ENCODE measurements around the gene CHN2.

CHN2 gene

GRCh38 chr7:29468196-29468595, 273.6 kb downstream of the CHN2 start:
- WGBS, 2 experiments (ENCODE audit: insufficient coverage in 2 of 2): 92% methylated on average over 2 of the region's 2 CpGs; no CpG with 5 or more reads in 1 of the 2 experiments
- no peak overlapping the region for H3K27ac ChIP-seq (ENCODE audit: low read depth, low read length, severe bottlenecking)

DNA sequence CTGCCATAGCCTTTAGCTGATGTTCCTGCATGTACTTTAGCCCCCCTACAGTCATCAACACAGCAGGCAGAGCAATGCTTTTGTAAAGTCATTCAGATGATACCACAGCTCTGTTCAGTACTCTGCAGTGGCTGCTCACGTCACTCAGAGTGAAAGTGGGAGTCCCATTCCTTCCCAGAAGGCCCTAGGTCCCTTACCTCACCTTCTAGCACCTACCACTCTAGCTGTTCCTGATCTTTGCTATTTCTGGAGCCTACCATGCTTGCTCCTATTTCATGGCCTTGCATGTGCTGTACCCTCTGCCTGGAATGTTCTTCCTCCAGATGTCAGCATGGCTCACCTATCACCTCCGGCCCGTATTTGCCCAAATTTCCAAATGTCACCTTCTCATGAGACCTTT, 274.7 kb downstream of the CHN2 start:
- no peak overlapping the region for H3K27ac ChIP-seq (ENCODE audit: low read depth, low read length, severe bottlenecking)
- no peak overlapping the region for H3K4me3 ChIP-seq (ENCODE audit: extremely low read depth, insufficient read depth, low read length, poor library complexity, severe bottlenecking)
- peaks cover 7% of the 10 kb centered on the region for H3K4me1 ChIP-seq (ENCODE audit: control insufficient read depth, insufficient read depth, low read length, poor library complexity, severe bottlenecking)
- 83 to 92% methylated on average over 3 of the region's 3 CpGs for WGBS, 2 experiments (ENCODE audit: insufficient coverage in 2 of 2)
- H3K36me3 ChIP-seq (ENCODE audit: control insufficient read depth, insufficient read depth, low read length): no peaks in the 10 kb centered on the region
- H3K9me3 ChIP-seq (ENCODE audit: control insufficient read depth, low read length): no peaks in the 10 kb centered on the region

More at GRCh38 chr7:29468196-29468595, 273.6 kb downstream of the CHN2 start:
- no peaks in the 10 kb centered on the region for H3K9me3 ChIP-seq (ENCODE audit: control insufficient read depth, low read length)
- no peaks in the 10 kb centered on the region for H3K36me3 ChIP-seq (ENCODE audit: control insufficient read depth, insufficient read depth, low read length)
- peaks cover 7% of the 10 kb centered on the region for H3K4me1 ChIP-seq (ENCODE audit: control insufficient read depth, insufficient read depth, low read length, poor library complexity, severe bottlenecking)
- H3K4me3 ChIP-seq (ENCODE audit: extremely low read depth, insufficient read depth, low read length, poor library complexity, severe bottlenecking): no peak overlapping the region

DNA sequence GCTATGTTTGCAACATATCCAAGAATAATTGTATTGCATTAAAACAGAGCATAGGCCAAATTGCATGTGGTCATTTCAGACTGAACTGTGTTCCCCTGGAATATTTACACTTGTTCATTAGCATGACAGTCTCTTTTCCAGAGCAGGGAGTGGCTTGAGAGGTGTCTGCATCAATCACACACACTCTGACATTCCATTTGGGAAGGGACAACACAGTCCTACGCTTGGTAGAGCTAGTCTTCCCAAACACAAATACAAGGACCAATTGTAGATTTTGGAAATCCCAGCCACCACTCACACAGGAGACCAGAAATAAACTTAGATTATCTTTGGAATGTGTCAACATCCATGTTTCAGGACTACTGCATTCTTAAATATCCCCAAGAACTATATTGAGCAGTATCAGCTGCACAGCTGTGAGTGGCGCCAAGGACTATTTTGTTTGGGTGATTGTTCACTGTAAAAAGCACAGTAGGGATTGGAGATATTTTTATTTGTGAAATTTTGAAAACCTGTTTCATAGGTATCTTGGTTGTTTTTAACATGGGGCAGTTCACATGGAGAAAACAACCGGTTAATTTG, 275.5 kb downstream of the CHN2 start:
- WGBS, 2 experiments (ENCODE audit: insufficient coverage in 2 of 2): 75 to 93% methylated on average over 2 of the region's 3 CpGs
- Histone ChIP-seq H3K9me3 (ENCODE audit: control insufficient read depth, low read length) (no peaks in the 10 kb centered on the region), H3K4me3 (ENCODE audit: extremely low read depth, insufficient read depth, low read length, poor library complexity, severe bottlenecking) (no peak overlapping the region), H3K36me3 (ENCODE audit: control insufficient read depth, insufficient read depth, low read length) (no peaks in the 10 kb centered on the region), H3K4me1 (ENCODE audit: control insufficient read depth, insufficient read depth, low read length, poor library complexity, severe bottlenecking) (peaks cover 7% of the 10 kb centered on the region), H3K27ac (ENCODE audit: low read depth, low read length, severe bottlenecking) (no peak overlapping the region)

DNA sequence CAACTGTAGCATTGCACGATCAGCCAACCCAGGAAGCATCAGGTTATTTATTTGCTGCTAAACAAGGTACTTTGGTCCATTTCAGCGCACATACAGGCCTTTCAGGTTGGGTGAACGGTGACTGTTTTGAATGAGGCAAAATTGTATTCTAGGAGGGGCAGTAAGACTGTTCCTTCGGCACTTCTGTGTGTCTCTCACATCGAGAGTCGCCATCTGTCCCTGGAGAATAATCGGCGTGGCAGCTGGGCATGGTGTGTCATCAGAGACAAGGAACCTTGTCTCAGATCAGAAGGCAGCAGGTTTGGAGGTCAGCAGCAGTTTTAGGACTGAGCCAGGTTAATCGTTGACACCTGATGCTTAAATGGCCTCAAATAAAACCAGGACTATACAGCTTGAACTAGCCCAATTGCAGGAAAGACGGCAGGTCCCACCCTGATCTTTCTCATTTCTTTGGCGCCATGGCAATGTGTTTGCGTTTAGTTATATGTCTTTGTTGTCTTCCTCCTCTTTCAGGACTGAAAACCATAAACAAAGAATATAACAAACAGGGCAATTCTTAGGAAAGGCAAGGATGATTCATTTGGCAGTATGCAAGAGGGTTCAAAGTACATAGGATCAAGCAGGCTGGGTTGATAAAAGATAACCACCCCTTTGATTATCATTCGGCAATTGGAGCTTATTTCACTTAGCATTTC, 277.0 kb downstream of the CHN2 start:
- Histone ChIP-seq H3K4me3 (ENCODE audit: extremely low read depth, insufficient read depth, low read length, poor library complexity, severe bottlenecking) (no peak overlapping the region), H3K9me3 (ENCODE audit: control insufficient read depth, low read length) (no peaks in the 10 kb centered on the region), H3K4me1 (ENCODE audit: control insufficient read depth, insufficient read depth, low read length, poor library complexity, severe bottlenecking) (peaks cover 7% of the 10 kb centered on the region), H3K27ac (ENCODE audit: low read depth, low read length, severe bottlenecking) (no peak overlapping the region), H3K36me3 (ENCODE audit: control insufficient read depth, insufficient read depth, low read length) (no peaks in the 10 kb centered on the region)
- WGBS, 2 experiments (ENCODE audit: insufficient coverage in 2 of 2): 92% methylated on average over 10 to 12 of the region's 13 CpGs

DNA sequence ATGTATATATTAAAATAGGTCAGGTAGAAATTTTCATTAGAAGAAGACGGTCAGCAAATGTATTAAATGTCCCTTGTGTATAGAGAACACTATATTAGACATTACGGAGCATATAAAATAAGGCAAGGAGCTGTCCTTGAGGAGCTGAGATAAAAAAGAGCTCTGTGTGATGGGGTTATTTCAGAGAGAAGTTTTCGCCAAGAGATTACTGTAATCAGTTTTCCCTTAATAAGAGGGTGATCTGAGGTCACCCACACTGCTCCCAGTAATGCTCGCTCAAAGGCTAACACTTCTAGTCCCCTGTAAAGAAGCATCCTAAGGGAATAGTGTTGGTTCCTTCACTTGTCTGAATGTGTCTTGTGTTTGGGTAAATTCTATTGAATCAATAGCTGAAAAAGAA, 282.3 kb downstream of the CHN2 start:
- Histone ChIP-seq H3K4me3 (ENCODE audit: extremely low read depth, insufficient read depth, low read length, poor library complexity, severe bottlenecking) (no peak overlapping the region), H3K27ac (ENCODE audit: low read depth, low read length, severe bottlenecking) (no peak overlapping the region), H3K9me3 (ENCODE audit: control insufficient read depth, low read length) (no peaks in the 10 kb centered on the region), H3K36me3 (ENCODE audit: control insufficient read depth, insufficient read depth, low read length) (no peaks in the 10 kb centered on the region), H3K4me1 (ENCODE audit: control insufficient read depth, insufficient read depth, low read length, poor library complexity, severe bottlenecking) (peaks cover 13% of the 10 kb centered on the region)
- 100% methylated on average over 1 of the region's 4 CpGs for WGBS, 2 experiments (ENCODE audit: insufficient coverage in 2 of 2)

DNA sequence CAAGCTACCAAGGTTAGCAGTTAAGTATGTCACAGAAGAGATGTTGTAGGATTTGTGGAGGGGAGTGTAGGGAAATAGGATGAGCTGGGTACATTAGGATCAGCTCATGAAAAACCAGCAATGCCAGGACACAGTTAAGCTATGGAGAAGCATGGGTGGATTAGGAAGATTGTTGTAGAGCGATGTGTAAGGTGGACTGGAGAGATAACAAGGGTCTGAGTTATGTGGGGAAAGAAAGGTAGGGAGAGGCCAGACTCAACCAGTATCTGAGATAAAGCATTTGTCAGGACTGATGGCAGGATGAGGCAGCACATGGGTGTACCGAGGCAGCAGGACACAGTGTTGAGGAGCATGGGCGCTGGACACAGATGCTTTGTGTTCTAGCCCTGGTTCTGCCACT, 283.7 kb downstream of the CHN2 start:
- Histone ChIP-seq H3K9me3 (ENCODE audit: control insufficient read depth, low read length) (no peaks in the 10 kb centered on the region), H3K4me1 (ENCODE audit: control insufficient read depth, insufficient read depth, low read length, poor library complexity, severe bottlenecking) (peaks cover 13% of the 10 kb centered on the region), H3K4me3 (ENCODE audit: extremely low read depth, insufficient read depth, low read length, poor library complexity, severe bottlenecking) (no peak overlapping the region), H3K36me3 (ENCODE audit: control insufficient read depth, insufficient read depth, low read length) (no peaks in the 10 kb centered on the region), H3K27ac (ENCODE audit: low read depth, low read length, severe bottlenecking) (no peak overlapping the region)
- WGBS, 2 experiments (ENCODE audit: insufficient coverage in 2 of 2): 91 to 98% methylated on average over 3 of the region's 3 CpGs

DNA sequence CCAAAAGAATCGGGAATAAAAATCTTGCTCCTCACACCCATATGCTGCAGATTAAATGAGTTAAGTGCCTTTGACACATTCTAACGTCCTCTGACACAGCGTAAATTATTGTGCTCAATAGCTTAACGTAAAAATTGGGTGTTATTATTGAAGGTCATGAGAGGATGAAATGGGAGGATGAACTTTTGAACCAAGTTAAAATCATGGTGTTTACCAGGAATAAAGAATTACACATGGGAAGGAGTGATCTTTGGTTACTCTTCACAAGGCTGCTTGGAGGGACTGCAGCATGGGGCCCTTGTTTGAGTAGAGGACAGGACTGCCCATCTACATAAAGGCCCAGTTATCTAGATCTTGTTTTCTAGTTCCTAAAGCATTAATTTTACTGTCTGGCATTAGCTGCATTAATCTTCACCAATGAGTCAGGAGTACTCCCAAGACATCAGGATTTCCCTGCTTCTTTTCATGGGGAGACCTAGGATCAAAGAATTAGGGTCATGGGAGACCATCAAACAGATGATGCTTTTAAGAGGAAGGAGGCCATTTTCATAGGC, 284.2 kb downstream of the CHN2 start:
- H3K36me3 ChIP-seq (ENCODE audit: control insufficient read depth, insufficient read depth, low read length): no peaks in the 10 kb centered on the region
- H3K9me3 ChIP-seq (ENCODE audit: control insufficient read depth, low read length): no peaks in the 10 kb centered on the region
- 95 to 100% methylated on average over 3 to 4 of the region's 4 CpGs for WGBS, 2 experiments (ENCODE audit: insufficient coverage in 2 of 2)
- peaks cover 18% of the 10 kb centered on the region for H3K4me1 ChIP-seq (ENCODE audit: control insufficient read depth, insufficient read depth, low read length, poor library complexity, severe bottlenecking)
- H3K27ac ChIP-seq (ENCODE audit: low read depth, low read length, severe bottlenecking): no peak overlapping the region
- no peak overlapping the region for H3K4me3 ChIP-seq (ENCODE audit: extremely low read depth, insufficient read depth, low read length, poor library complexity, severe bottlenecking)

GRCh38 chr7:29479301-29480200, 285.0 kb downstream of the CHN2 start:
- peaks cover 18% of the 10 kb centered on the region for H3K4me1 ChIP-seq (ENCODE audit: control insufficient read depth, insufficient read depth, low read length, poor library complexity, severe bottlenecking)

GRCh38 chr7:29480451-29480850, 285.9 kb downstream of the CHN2 start:
- WGBS, 2 experiments (ENCODE audit: insufficient coverage in 2 of 2): 84 to 90% methylated on average over 4 of the region's 5 CpGs

More at GRCh38 chr7:29479301-29480200, 285.0 kb downstream of the CHN2 start:
- Histone ChIP-seq H3K9me3 (ENCODE audit: control insufficient read depth, low read length) (no peaks in the 10 kb centered on the region), H3K36me3 (ENCODE audit: control insufficient read depth, insufficient read depth, low read length) (no peaks in the 10 kb centered on the region), H3K27ac (ENCODE audit: low read depth, low read length, severe bottlenecking) (peak overlapping the region; percentile 71), H3K4me3 (ENCODE audit: extremely low read depth, insufficient read depth, low read length, poor library complexity, severe bottlenecking) (no peak overlapping the region)
- 60 to 69% methylated on average over 14 to 15 of the region's 17 CpGs for WGBS, 2 experiments (ENCODE audit: insufficient coverage in 2 of 2)

DNA sequence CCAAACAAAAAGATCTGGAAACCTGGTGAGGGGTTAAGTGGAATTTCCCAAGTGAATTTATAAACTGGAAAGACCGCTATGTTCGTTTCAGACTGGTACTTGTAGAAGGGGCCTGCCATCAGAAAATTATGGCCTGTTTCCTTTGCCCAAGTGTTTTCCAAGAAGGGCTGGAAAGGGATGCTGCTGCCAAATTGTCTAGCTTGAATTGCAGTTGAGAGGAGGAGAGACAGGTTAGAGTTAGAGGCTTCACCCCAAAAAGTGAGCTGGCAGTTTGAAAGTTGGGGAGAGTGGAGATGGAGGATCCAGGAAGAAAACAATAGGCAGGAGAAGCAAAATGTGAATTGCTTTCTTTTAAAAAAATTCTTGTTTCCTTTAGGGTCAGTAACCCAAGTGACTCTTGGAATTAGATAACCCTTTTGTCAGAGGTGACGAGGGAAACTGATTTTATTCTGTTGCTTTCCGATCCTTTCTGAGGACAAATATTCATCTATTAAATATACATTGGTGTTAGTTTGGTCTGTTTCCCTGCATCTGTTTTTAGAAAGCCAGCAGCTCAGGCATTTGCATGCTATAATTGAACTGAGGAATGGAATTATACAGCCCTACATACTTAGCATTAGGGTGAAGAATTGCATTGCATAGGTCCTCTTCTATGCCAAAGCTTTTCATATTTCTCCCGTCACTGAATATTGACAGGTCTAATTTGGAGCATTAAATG, 286.5 kb downstream of the CHN2 start:
- H3K4me3 ChIP-seq (ENCODE audit: extremely low read depth, insufficient read depth, low read length, poor library complexity, severe bottlenecking): no peak overlapping the region
- H3K4me1 ChIP-seq (ENCODE audit: control insufficient read depth, insufficient read depth, low read length, poor library complexity, severe bottlenecking): peaks cover 30% of the 10 kb centered on the region

More at GRCh38 chr7:29480451-29480850, 285.9 kb downstream of the CHN2 start:
- H3K4me1 ChIP-seq (ENCODE audit: control insufficient read depth, insufficient read depth, low read length, poor library complexity, severe bottlenecking): peaks cover 23% of the 10 kb centered on the region
- H3K4me3 ChIP-seq (ENCODE audit: extremely low read depth, insufficient read depth, low read length, poor library complexity, severe bottlenecking): no peak overlapping the region
- no peaks in the 10 kb centered on the region for H3K9me3 ChIP-seq (ENCODE audit: control insufficient read depth, low read length)
- H3K36me3 ChIP-seq (ENCODE audit: control insufficient read depth, insufficient read depth, low read length): no peaks in the 10 kb centered on the region
- H3K27ac ChIP-seq (ENCODE audit: low read depth, low read length, severe bottlenecking): no peak overlapping the region

More for the DNA sequence above, 286.5 kb downstream of the CHN2 start:
- Histone ChIP-seq H3K9me3 (ENCODE audit: control insufficient read depth, low read length) (no peaks in the 10 kb centered on the region), H3K36me3 (ENCODE audit: control insufficient read depth, insufficient read depth, low read length) (no peaks in the 10 kb centered on the region), H3K27ac (ENCODE audit: low read depth, low read length, severe bottlenecking) (no peak overlapping the region)
- 85 to 86% methylated on average over 2 of the region's 5 CpGs for WGBS, 2 experiments (ENCODE audit: insufficient coverage in 2 of 2)
